SK-MEL-5 (cell line): ENCODE data around the gene ABTB1. TPM values are rescaled to one million over a fixed set of nuclear protein-coding genes. Genes with fewer than 3 reads are reported as not detected.
"Not testable (repeated sequence)": the region's sequence is repeated elsewhere in the genome, so short reads cannot be mapped to it uniquely, and the experiment has no call there.

Source experiments
- DNase-seq: peaks from one replicate; pipeline ENCODE4 v3.0.0-alpha.2; 2016; ENCODE audit warnings: low read depth, low spot score
- in situ Hi-C: cut with HindIII; loops from 2 replicates; pipeline ENCODE4 v1.10.0; 2016; ENCODE audit warnings: low sequenced_read_pairs, high pct_unique_total_duplicates, low pct_unique_long_range_greater_than_20kb
- total RNA-seq: library from RNA; depleted of rRNA; stranded (reverse); fragments of >200 nt; shearing (Covaris generic); gene quantifications from 2 replicates; pipeline ENCODE4 v1.2.3, GENCODE V29; 2014

ABTB1 gene
- total RNA-seq, 1 experiment from 2014 or later = 1.1 TPM

DNA sequence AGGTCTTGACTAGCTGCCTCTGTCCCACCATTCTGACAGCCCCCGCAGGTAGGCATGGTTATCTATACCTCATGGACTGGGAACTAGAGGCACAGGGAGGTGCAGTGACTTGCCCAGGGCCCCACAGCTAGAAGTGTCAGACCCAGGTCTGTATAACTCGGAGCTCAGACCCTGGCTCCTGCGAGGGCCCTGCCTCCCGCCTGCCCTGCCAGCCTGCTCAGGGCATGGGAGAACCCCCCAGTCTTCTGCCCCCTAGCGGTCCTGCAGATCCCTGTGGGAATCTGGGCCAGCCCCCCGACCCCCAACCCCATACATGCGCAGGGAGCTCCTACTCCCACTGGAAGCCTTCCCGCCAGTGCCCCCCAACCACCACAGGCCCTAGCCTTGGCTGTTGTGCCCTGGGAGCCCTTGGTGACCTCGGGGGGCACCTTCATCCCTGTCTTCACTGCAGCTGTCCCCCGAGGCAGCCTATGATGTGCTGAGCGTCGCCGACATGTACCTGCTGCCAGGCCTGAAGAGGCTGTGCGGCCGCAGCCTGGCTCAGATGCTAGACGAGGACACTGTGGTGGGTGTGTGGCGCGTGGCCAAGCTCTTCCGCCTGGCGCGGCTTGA, 6.9 kb downstream of the ABTB1 start:
- in situ Hi-C loops = no loop called here
- DNase-seq = peak; percentile 22

DNA sequence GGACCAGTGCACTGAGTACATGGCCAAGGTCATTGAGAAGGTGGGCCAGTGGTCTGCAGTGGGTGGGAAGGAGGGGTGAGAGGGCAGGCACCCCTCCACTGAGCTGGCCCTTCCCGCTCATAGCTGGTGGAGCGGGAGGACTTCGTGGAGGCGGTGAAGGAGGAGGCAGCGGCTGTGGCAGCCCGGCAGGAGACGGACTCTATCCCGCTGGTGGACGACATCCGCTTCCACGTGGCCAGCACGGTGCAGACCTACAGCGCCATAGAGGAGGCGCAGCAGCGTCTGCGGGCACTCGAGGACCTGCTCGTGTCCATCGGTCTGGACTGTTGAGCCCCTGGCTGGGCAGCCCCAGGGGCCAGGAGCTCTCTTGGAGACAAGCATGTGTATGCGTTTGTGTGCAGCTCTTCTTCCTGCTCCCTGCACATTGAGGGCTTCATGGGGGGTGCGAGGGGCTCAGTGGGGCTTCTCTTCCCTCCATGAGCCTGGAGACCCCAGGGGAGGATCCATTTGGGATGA, 7.5 kb downstream of the ABTB1 start:
- no peak for DNase-seq
- in situ Hi-C loops = no loop called here

DNA sequence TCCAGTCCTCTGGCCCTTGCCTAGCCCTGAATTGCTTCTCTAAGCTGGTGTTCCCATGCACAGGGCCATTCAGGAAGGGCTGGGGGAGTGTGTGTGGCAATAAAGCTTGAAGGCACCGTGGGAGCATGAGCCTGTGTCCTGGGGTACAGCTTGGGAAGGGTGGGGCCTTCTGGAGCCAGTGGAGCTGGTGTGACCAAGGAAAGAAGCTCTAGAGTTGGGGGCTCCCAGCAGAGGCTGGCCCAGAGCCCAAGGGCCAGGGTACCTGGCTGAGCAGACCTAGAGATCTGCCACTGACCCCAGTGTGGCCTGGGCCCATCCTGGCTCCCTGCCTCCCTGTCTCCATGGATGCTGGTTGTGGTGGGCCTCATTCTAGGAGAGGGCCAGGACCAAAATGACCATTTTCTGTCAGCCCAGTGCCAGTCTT, 8.1 kb downstream of the ABTB1 start:
- in situ Hi-C loops = no loop called here

DNA sequence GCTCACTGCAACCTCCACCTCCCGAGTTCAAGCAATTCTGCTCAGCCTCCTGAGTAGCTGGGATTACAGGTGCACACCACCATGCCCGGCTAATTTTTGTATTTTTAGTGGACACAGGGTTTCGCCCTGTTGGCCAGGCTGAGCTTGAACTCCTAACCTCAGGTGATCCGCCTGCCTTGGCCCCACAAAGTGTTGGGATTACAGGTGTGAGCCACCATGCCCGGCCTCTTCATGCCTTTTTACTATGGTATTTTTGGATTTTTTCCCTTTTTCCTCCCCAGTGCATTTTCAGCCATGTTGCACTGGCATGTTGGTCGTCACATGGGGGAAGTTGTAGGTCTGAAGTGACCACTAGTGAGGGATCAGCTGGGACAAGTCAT, 9.4 kb downstream of the ABTB1 start:
- in situ Hi-C loops, DNase-seq: not testable (repeated sequence)

More for the DNA sequence above, 8.1 kb downstream of the ABTB1 start:
- DNase-seq = no peak

DNA sequence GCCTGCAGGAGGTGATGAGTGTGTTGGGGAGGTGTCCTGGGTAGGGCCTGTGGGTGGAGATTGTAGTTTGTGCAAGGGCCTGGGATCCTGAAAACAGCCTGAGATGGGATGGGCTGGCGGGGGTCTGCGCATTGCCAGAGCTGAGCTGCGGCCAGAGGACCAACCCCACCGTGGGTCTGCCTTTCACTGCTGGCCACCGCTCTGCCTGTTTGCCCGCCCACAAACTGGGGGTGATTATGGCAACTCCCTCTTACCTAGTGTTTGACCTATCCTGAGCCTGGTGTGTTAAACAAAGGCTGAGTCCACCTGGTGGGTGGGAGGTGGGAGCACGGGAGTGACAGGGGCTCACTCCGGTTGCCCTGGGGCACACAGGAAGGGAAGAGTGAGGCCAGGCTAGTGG, 9.8 kb downstream of the ABTB1 start:
- DNase-seq = no peak
- in situ Hi-C loops = no loop called here

DNA sequence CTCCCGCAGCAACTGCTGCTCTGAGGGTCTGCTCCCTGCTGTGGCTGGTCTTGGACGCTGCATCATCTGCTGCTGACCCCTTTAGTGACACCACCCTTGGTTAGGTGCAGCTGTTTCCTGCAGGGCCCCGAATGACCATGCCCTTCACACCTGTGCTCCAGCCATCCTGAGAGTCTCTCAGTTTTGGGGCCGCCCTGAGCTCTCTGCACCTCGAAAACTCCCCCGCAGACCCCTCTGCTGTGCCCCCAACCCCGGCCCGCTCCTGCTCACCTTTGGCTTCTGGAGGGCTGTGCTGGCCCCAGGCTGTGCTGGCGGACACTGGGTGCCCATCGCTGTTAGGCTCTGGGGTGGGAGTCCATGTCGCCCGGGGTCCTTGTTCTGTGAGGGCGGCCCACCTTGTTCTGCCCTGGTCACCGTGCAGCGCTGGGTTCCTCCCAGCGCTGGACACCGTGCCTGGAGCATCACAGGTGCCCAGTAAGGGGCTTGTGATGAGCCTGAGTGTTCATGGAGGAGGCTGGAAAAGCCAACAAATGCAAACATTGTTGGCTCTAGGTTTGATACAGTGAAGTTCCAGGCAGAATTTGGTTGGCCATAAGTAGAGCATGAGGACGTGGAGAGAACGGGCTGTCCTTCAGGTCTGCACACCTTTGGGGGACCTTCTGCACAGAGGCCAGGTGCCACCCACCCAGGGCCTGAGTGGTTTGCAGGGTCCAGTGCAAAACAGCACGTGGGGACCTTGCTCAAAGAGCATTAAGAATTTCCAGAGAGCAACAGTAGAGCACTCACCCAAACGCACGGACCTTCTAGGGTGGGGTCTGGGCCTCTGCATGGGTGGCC, 12.3 kb downstream of the ABTB1 start:
- in situ Hi-C loops = no loop called here
- DNase-seq = peak; percentile 15

DNA sequence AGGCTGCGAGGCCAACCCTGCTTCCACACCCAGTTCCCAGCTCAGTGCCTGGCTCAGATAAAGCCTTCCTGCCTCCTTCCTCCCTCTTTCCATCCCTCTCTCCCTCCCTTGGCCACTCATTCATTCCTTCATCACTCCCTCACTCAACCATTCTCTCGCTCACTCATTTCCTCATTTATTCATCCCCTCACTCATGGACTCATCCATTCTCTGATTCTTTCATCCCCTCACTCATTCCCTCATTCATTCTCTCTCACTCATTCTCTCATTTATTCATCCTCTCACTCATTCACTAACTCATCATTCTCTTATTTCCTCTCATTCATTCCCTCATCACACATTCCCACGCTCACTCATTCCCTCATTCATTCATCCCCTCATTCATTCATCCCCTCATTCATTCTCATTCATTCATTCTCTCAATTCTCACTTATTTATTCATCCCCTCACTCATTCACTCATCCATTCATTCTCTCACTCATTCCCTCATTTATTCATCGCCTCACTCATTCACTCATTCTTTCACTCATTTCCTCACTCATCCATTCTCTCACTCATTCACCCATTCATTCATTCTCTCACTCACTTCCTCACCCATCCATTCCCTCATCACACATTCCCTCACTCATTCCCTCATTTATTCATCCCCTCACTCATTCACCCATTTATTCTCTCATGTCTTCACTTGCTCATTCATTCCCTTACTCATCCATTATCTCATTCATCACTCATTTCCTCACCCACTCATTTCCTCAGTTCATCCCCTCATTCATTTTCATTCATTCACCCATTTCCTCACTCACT, 13.2 kb downstream of the ABTB1 start:
- no peak for DNase-seq
- in situ Hi-C loops = no loop called here

DNA sequence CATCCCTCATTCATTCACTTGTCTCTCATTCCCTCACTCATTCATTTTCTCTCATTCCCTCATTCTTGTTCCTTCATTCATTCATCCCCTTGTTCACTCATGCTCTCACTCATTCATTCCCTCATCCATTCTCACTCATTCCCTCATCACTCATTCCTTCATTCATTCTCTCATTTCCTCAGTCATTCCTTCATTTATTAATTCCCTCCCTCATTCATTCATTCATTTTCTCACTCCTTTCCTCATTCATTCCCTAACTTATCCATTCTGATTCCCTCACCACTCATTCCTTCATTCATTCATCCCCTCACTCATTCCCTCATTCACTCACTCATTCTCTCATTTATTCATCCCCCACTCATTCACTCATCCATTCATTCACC, 13.8 kb downstream of the ABTB1 start:
- DNase-seq = no peak
- in situ Hi-C loops = no loop called here

DNA sequence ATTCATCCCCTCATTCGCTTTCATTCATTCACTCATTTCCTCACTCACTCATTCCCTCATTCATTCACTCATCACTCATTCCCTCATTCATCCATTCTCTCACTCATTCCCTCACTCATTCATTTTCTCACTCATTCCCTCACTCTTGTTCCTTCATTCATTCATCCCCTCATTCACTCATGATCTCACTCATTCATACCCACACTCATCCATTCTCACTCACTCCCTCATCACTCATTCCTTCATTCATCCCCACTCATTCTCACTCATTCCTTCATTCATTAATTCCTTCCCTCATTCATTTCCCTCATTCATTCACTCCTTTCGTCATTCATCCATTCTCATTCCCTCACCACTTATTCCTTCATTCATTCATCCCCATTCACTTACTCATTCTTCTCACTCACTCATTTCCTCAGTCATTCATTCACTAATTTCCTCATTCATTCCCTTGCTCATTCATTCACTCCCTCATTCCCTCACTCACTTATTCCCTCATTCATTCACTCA, 14.5 kb downstream of the ABTB1 start:
- DNase-seq = no peak
- in situ Hi-C loops = no loop called here

DNA sequence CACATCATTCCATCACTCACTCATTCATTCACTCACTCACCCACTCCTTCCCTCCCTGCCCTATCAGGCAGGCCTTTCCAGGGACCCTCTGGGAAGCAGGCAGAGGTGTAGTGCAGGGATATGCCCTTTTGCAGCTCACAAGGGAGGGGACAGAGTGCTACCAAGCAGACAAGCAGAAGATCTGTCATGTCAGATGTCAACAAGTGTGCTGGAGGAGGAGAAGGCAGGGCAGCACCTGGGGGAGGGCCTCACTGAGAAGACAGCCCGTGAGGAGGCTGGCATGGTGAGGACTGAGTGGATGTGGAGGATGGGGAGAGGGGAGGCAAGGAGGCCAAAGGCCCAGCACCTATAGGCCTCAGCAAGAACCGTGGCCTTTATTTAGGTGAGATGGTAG, 15.3 kb downstream of the ABTB1 start:
- DNase-seq = no peak
- in situ Hi-C loops = no loop called here

DNA sequence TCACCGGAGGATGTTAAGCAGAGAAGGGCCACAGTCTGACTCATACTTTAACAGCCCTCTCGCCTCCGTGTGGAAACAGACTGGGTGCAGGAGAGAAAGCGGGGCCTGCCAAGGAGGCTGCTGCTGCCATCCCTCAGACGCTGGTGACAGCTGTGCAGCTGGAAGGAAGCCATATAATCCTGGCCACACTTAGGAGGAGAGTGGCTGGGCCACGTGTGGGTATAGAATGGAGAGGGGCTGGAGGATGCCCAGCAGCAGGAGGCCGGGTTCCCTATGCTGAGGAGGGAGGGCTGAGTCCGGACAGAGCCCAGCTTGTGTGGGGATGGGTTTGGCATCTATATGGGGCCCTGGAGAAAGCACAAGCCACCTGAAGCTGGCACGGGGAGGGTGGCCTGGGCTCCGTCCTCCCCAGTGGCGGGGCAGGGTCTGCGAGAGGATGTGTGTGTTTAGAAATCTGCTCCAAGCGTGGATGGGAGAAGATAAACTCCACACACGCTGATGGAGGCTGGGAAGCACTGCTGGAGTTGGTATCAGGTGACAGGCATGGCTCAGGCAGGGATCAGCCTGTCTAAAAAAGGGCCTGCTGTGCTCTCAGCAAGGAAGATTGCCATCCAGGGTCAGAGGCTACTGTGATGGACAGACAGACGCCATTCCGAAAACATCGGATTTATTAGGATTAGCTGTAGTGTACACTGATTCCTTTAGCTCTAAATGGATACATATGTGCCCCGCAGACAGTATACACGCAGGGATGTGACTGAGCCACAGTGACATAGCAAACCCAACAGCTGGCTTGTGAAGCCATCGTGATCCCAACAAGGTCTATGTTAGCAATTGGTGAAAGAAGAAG, 15.9 kb downstream of the ABTB1 start:
- no peak for DNase-seq
- in situ Hi-C loops = no loop called here

DNA sequence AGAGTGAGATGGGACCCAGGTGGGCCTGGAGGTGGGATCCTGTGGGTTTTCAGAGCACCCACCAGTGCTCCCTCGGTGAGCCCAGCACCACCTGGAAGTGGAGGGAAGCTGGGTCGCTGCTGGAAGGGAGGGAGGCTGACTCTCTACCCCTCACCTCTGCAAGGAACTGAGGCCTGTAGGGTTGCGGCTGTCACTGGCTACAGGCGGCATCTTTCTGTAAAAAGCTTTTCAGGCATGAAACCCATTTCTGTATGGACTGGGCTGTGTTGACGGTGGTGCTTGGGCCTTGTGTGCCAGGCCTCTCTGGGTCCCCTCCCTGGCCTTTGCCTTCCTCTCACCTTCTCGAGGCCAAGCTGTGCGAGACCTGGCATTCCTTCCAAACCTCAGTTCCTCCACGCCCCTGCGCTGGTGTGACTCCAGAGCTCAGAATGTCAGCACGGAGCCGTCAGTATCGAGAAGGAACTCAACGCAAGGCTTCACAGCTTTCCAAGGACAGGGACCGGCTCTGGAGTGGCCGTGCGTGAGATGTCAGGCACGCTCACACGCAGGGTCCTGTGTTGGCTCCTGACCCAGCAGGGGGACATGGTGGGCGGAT, 16.6 kb downstream of the ABTB1 start:
- no peak for DNase-seq
- in situ Hi-C loops = no loop called here

DNA sequence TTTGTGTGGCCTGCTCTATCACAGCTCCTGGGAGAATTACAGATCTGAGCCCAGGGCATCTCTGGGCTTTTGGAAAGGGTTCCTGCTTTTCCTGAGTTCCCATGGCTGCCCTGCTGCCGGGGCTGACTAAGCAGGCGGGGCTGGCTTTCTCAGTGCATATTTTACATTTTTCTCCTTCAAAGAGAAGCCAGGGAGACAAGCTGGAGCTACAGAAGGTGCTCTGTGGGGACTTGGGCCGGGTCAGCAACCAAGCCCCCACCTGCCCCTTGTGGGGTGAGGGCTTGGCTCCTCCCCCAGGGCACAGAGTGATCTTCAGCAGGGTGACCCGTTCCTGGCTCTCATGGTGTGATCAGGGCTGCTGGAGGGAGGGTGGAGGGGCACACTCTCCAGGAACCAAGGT, 17.4 kb downstream of the ABTB1 start:
- in situ Hi-C loops = no loop called here
- DNase-seq = no peak

DNA sequence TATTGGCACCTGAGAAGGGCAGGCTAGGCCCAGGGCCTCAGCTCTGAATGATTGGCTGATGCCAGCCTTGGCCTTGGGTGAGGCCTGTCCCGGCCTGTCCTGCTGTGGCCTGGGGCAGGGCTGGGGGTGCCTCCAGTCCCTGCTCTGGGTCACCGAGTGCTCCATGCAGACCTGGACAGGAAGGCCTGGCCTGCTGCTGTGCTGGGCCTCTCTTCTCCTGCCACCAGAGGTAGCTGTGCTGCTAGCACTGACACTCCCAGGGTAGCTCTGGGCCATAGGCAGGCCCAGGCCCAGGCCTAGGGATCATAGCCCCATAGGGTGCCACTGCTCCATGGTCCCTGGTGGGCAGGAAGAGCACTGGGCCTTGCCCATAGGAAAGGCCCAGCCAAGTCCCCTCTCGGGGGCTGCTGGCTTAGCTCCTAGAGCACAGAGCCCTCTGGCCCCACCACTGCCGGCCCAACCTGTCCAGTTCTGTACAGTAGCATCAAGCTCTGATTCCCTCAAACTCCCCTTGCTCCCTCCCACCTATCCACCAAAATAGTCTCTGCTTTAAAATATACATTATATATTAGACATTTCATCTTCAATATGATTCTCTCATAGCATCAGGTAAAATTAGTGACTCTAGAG, 18.2 kb downstream of the ABTB1 start:
- in situ Hi-C loops = no loop called here
- DNase-seq = peak; percentile 85

DNA sequence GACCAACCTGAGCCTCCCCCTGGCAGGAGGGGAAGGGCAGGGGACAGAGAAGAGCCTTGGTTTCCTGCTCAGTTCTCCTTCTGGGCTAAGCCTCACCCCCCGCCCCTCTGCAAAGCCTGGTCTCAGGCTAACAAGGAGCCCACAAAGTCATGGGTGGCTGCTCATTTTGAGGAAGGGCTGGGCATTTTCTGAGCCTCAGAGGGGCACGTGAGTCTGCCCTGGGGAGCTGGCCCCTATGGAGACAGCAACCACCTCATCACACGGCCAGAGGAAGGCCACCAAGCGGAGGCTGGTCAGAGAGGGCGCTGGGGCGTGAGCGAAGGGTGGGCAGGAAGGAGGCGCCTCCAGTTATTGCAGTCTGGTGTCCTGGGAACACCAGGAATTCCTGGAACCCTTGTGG, 18.7 kb downstream of the ABTB1 start:
- in situ Hi-C loops = no loop called here
- no peak for DNase-seq

DNA sequence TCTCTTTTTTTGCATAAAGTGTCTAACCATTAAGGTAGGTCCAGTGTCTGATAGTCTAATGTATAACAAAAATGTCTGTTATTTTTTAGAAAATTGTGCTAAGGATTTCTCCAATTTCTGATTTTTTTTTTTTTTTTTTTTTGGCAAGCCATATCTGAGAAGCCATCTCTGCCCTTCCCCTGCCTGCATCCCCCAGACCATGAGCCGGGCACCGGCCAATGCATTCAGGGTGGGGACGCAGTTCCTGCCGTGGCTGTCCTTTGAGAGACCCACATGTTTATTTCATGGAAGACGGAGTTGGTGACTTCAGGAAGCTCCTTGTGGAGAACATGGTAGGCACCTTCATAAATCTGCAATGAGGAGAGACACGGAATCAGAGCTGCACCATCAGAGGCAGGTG, 19.2 kb downstream of the ABTB1 start:
- DNase-seq = no peak

More for the DNA sequence above, 19.2 kb downstream of the ABTB1 start:
- in situ Hi-C loops = no loop called here
